A549 (cell line): ENCODE data around the gene CDC37L1.

Source experiments
- EHMT2 ChIP-seq: fragments of 200-600 bp; sonication (generic); IDR thresholded peaks from 2 replicates; pipeline ENCODE4 v1.6.1; 2016; ENCODE audit warnings: antibody characterized with exemption, low read depth, mild to moderate bottlenecking, moderate library complexity
- USF2 ChIP-seq: fragments of 450-650 bp; IDR thresholded peaks from 2 replicates; pipeline ENCODE4 v1.6.1; 2014; ENCODE audit warnings: antibody characterized with exemption

GRCh38 chr9:4680173-4680525 lies 780 bp downstream of the CDC37L1 start:
- TF ChIP-seq USF2 (no peak), EHMT2 (no peak)
